Amygdala (tissue), 56 donors: ENCODE results near the gene CYP4F22.
"Not testable (repeated sequence)": the region's sequence is repeated elsewhere in the genome, so short reads cannot be mapped to it uniquely, and the experiment has no call there.

ENCODE experiments used
- DNase-seq, 56 donors: peaks; one replicate each; lab custom pipeline; 2025; lab: John Stamatoyannopoulos, UW

CYP4F22 gene

GRCh38 chr19:15488489-15489226, 19.7 kb upstream of the CYP4F22 start:
- no peak for DNase-seq

DNA sequence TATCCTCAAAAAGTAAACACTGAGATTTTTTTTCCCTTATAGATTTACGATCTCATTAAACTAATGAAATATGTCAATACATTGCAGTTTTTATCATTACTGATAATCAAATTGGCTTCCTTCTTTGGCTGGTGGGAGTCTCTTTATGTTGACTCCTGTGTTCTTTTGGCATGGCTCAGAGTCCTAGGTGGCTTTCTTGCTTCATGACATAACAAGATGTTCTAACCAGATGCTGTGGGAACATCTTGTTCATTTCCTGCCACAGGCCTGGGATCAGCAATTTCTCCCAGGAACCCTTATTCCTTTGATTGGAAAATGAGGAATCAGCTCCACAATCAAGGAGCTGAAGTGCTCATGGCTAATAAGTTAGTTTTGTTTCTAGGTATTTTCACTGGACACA, 13.2 kb upstream of the CYP4F22 start:
- DNase-seq, result no peak

GRCh38 chr19:15498156-15498858, 10.0 kb upstream of the CYP4F22 start:
- no peak for DNase-seq

- no peak for DNase-seq
These were observed 9.4 kb upstream of the CYP4F22 start for GRCh38 chr19:15498910-15499309.

GRCh38 chr19:15501596-15501995, 6.7 kb upstream of the CYP4F22 start:
- no peak for DNase-seq

DNA sequence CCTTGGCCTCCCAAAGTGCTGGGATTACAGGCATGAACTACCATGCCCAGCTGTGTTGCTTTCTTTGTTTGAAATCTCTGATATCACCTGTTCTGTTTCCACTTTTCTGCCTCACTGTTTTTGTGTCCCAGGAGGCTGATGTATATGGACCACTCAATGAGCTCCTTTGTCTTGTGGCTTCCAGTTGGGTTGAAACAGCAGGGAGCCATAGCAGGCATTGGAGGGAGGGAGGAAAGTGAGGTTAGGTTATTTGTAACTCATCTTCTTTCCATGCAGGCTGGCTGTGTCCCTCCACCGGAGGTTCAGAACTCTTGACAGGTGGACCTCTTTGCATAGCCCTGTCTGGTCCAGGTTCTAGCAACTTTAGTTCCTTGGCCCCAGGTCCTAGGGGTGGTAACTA, 6.1 kb upstream of the CYP4F22 start:
- DNase-seq, result no peak

DNA sequence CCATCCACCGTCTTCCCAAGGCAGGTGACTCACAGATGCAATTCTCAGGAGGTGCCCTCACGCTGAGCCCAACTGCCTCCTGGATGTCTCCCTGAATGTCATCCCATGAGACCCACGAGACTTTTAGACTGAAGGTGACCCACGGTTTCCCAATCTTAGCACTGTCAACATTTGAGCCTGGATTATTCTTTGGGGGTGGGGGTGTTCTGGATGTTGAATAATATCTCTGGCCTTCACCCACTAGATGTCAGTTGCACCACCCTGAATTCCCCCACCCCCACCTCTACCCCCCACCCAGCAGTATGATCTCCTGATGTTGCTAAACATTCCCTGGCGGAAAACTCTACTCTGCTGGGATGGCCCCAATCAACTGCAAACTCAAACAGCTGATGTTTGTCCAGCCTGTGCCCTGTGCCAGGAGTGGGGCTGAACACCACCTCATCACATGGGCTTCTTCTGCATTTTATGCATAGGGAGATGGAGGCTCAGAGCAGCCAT, 2.2 kb upstream of the CYP4F22 start:
- no peak for DNase-seq

DNA sequence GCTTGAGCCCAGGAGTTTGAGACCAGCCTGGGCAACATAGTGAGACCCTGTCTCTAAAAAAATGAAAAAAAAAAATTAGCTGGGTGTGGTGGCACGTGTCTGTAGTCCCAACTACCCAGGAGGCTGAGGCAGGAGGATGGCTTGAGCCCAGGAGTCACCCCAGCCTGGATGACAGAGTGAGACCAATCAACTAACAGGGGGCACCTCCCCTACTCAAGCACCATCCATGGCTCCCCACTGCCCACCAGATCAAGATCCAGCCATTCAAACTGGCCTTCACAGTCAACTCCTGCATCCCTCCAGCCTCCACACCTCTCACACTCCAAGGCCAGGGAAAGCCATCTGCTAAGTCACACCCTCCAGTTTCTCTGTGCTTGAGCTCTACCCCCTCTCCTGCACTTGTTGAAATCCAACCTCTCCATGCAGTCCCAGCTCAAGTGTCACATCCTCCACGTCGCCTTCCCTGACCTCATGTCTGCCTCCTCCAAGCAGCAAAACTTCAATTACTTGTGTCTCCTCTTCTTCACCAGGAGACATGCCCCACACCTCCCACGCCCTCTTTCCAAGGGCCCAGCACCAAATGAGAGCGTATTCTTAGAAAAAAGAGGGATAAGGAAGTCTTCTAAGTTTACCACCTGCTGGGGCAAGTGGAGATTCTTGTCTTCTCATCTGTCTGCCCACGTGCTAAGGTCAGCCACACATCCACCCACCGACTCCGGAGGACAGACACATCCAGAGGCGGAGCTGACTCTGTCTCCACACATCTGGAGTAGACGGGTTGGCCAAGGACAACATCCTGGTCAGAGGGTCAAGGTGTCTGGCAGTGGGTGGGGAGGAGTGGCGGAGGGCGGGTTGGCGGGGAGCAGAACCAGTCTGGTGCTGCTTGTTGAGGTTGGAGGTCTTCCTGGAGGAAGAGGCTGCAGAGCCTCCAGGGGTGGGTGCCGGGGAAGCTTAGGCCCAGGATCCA, 974 bp upstream of the CYP4F22 start:
- DNase-seq, result no peak

DNA sequence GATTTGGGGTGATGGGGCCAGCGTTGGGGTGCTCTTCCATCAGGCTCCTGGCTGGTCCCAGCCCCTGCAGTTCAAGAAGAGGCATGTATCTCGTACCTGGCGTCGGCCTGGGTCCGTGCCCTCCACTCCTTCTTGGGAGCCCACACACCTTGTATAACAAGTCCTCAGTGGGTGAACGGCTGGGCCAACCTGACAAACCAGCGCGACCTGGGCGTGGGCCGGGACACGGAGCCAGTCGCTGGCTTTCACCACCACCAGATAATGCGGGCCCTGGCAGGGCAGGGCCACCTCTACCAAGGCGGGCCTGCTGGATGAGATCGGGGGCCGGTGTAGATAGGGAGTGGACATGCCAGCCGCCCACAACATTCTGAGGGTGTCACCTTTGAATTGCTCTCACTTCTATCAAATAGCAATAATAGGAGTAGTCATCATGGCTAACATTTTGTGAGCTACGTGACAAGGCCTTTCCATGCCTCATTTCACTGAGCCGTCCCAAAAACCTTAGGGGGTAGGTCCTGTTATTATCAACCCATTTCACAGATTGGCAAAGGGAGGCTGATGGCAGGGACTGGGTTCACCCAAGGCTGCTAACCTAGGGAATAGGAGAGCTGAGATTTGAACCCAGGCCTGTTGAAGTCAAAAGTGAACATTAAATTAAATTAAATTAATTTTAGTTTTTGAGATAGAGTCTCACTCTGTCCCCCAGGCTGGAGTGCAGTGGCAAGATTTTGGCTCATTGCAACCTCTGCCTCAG, 3.5 kb downstream of the CYP4F22 start:
- DNase-seq, result no peak

GRCh38 chr19:15515227-15515625, 6.9 kb downstream of the CYP4F22 start:
- not testable (repeated sequence) for DNase-seq

GRCh38 chr19:15516363-15516762, 8.0 kb downstream of the CYP4F22 start:
- no peak for DNase-seq

- DNase-seq, result no peak
These were observed 9.5 kb downstream of the CYP4F22 start for GRCh38 chr19:15517778-15518177.

DNA sequence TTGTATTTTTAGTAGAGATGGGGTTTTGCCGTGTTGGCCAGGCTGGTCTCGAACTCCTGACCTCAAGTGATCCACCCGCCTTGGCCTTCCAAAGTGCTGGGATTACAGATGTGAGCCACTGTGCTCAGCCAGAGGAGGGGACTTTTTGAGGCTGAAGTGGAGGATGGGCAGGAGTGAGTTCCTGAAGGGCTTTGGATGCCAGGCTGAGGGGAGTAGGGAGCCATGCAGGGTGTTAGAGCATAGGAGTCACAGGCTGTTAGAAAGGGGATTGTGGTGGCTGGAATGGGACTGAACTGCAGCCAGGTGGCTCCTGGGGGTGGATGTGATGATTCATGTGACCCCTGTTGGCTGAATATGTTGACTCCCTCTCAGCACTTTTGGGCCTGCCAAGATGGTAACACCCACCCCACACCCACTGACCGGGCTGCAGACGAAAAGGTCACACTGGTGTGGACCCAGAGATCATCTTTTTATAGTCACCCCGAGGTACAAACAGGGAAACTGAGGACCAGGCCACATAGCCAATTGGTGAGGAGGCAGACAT, 11.2 kb downstream of the CYP4F22 start:
- DNase-seq, result no peak

DNA sequence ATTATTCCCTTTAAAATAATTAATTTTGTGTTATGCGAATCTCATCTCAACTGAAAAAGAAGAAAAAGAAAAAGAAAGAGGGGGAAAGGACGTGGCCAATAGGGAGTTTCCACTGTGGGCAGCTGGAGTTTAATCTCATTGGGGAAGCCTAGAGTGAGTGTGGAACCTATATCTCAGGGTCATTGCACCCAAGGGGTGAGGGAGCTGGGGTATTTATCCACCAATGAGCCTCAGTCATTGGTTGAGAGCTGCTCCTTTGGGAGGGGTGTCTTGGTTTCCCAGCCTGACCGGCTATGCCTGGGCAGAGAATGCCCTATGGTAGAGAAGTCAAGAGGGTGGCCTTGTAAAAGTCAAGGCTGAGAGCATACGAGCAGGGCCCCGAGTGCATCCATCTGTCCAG, 16.5 kb downstream of the CYP4F22 start:
- DNase-seq, result no peak

DNA sequence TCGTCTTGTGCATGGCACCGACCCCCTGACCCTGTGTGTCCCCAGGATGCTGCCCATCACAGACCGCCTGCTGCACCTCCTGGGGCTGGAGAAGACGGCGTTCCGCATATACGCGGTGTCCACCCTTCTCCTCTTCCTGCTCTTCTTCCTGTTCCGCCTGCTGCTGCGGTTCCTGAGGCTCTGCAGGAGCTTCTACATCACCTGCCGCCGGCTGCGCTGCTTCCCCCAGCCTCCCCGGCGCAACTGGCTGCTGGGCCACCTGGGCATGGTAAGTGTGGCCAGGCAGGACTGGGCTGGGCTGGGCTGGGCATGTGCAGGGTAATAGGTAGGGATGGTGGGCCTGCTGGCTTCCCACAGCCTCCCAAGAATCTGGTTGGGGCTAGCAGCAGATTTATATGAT, 17.0 kb downstream of the CYP4F22 start:
- DNase-seq, result no peak

DNA sequence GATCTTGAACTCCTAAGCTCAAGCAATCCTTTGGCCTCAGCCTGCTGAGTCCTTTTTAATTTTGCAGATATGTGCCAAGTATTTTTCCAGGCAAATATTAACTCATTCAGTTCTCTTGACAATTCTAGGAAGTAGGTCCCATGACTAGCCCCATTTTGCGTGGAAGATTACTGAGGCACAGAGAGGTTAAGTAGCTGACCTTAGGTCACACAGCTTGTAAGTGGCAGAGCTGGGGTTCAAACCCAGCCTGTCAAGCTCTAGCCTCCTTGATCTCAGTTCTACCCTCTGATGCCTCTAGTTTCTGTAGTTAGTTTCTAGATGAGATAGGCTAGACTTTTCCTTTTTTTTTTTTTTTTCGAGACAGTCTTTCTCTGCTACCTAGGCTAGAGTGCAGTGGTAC, 18.1 kb downstream of the CYP4F22 start:
- no peak for DNase-seq

DNA sequence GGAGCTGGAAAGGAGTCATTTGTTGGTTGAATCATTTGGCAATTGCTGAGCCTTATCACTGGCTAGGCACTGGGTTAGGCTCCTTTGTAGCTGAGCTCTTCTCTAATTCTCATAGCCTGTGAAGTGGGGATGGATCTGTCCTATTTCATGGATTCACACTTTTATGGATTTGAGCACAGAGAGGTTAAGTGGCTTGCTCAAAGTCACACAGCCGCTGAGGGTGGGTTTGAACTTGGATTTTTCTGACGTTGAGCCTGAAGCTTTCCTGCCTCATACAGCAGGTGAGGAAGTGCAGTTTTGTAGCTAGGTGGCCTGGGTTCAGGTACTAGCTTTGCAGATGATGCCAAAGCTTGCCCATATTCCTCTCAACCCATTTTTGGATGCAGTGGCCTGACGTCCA, 19.4 kb downstream of the CYP4F22 start:
- no peak for DNase-seq

DNA sequence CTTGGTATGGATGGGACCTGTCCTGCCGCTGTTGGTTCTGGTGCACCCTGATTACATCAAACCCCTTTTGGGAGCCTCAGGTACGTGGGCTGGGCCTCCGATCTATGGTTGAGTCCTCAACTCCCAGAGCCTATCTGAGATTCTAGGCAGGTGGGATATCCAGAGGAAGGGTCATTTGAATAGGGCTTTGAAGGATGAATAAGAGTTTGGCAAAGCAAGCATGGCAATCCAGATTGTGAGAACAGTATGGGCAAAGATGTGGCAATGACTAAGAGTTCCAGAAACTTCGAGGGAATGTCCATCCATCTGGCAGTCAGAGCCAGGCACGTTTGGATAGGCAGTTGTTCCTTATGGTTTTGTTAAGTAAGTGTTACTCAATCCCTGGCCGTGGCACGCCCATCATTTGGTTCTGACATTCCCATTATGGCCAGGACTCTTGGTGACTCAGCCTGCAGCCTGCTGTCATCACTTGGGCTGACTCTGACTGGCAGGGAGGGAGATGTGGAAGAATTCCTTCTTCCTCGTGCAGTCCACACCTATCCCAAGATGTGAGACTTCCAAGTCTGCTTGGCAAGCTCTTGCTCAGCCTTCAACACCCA, 21.5 kb downstream of the CYP4F22 start:
- no peak for DNase-seq

DNA sequence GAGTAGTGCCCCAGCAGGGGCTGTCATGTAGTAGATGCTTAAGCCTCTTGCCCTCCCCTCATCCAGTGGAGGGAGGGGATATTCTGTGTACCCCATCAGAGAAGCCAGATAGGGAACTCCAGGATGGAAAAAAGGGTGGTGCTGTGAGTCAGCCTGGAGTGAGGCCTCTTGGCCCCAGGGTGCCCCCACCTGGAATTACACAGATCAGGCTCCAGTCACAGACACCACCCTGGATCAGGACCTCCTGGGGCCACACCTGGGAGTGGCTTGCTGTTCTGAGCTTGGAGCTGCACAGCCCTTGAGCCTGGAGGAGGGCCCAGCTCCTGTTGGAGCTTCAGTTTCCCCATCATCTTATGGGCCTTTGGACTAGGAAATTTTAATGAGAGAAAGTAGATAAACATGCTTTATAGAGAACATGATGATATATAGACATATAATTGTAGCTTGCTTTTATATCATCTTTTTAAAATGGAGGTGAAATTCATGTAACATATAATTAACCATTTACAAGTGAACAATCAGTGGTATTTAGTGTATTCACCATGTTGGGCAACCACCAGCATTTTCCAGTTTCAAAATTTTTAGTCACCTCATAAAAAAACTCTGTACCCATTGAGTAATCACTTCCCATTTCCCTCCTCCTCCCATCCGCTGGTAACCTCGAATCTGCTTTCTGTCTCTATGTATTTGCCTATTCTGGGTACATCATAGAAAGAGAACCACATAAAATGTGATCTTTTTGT, 24.6 kb downstream of the CYP4F22 start:
- no peak for DNase-seq
